ENCODE measurements around the gene MICALL1. TPM values are rescaled to one million over a fixed set of nuclear protein-coding genes. Genes with fewer than 3 reads are reported as not detected.
A peak's percentile ranks its signal among the peaks of the same experiment; 100 is the strongest.

The MICALL1 gene
- total and polyA plus RNA-seq, 9 of the 15 experiments (the other 6 are each of a cell fraction or from before 2014, with no cell fraction given): 0.32 to 21.5 (median 6.1) TPM

- TF ChIP-seq NKRF (IDR thresholded peaks at IDR 0.05; ENCODE audit: borderline replicate concordance) (no peak), SMARCA5 (IDR thresholded peaks at IDR 0.05) (0 out of 2 replicates have a peak, but pooled peaks have one; percentile 49)
- TF ChIP-seq, protein P1, sequence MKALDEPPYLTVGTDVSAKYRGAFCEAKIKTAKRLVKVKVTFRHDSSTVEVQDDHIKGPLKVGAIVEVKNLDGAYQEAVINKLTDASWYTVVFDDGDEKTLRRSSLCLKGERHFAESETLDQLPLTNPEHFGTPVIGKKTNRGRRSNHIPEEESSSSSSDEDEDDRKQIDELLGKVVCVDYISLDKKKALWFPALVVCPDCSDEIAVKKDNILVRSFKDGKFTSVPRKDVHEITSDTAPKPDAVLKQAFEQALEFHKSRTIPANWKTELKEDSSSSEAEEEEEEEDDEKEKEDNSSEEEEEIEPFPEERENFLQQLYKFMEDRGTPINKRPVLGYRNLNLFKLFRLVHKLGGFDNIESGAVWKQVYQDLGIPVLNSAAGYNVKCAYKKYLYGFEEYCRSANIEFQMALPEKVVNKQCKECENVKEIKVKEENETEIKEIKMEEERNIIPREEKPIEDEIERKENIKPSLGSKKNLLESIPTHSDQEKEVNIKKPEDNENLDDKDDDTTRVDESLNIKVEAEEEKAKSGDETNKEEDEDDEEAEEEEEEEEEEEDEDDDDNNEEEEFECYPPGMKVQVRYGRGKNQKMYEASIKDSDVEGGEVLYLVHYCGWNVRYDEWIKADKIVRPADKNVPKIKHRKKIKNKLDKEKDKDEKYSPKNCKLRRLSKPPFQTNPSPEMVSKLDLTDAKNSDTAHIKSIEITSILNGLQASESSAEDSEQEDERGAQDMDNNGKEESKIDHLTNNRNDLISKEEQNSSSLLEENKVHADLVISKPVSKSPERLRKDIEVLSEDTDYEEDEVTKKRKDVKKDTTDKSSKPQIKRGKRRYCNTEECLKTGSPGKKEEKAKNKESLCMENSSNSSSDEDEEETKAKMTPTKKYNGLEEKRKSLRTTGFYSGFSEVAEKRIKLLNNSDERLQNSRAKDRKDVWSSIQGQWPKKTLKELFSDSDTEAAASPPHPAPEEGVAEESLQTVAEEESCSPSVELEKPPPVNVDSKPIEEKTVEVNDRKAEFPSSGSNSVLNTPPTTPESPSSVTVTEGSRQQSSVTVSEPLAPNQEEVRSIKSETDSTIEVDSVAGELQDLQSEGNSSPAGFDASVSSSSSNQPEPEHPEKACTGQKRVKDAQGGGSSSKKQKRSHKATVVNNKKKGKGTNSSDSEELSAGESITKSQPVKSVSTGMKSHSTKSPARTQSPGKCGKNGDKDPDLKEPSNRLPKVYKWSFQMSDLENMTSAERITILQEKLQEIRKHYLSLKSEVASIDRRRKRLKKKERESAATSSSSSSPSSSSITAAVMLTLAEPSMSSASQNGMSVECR (CRISPR knock-in tag; IDR thresholded peaks at IDR 0.05): 0 out of 2 replicates have a peak, but pooled peaks have one; percentile 26
Measured at GRCh38 chr22:37905534-37906363, at the start of gene MICALL1 (continued).

Data from K562 (cell line).